Measurements from ENCODE around the gene CAMK1D.

CAMK1D gene

DNA sequence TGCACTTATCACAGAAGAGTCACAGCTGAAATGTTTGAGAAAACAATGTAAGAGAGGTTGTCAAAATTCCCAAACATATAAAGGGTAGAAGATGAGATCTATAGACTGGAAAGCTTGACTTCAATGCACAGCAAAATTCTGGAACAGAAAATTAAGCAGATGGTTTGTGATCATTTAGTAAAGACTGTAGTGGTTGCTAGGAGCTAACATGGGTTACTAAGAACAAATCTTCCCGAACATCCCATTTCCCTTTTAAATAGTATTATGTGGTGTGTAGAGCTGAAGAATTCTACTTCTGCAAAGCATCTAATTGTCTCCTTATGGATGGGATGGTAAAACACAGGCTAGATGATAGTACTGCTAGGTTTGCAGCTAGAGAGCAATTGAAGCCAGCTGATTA, 312.3 kb downstream of the CAMK1D start:
- no peak for DNase-seq

- no peak for DNase-seq
These were observed 314.5 kb downstream of the CAMK1D start for GRCh38 chr10:12663863-12664262.

DNA sequence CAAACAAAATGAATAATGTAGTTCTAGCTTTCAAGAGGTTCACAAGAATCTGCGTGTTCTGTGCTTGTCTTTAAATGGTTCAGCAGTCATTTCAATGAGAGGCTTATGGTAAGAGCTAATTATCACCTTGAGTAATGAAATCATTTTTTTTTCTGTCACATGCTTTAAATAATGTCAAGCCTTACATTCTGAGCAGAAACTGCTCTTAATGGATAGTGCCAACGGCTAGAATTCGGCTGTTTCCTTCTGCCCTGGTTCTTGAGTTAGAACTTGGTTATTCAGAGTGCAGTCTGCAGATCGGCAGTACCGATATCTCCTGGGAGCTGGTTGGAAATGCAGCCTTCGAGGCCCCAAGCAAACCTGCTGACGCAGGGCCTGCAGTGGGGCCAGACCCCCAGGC, 316.2 kb downstream of the CAMK1D start:
- no peak for DNase-seq

DNA sequence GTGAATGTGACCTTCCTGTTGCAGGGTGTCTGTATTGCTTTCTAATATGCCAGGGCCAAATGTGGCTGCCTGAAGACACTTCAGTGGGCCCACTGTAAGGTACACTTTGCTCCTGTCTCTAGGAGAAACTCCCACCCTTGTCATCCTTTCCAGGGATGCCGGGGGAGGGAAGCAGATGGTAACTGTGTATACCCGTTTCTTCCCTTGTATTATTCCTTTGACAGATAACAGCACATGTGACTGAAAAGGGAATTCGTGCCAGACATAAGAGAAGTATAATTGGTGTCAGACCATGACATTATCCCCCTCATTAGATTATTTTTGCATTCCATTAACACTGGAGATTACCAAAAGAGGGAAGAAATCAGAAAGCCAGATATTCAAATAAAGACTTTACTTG, 317.7 kb downstream of the CAMK1D start:
- no peak for DNase-seq

DNA sequence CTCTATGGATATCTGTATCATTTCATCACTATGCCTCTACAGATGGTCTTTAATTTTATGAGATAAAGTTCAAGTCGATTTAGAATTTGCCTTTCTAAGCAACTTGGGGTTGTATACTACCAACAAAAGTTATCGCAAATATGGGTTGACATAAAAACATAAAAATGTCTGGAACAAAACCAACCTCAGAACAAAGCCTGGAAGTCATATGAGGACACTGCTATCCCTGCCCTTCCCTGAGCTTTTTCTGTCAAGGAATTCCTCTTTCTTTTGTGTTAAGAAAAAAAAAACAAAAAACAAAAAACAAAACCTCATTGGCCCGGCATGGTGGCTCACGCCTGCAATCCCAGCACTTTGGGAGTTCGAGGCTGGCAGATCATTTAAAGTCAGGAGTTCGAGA, 319.3 kb downstream of the CAMK1D start:
- no peak for DNase-seq

DNA sequence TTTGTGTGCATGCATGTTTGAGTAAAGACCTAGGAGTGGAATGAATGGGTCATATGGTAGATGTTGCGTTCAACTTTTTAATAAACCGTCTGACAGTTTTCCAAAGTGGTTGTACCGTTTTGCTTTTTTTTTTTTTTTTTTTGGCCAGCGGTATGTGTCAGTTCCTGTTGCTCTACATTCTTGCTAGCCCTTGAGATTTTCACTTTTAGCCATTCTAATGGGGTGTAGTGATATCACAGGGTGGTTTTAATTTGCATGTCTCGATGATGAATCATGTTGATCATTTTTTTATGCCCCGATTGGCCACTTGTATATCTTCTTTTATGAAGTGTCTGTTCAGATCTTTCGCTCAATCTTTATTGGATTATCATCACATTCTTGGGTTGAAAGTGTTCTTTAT, 320.7 kb downstream of the CAMK1D start:
- no peak for DNase-seq

DNA sequence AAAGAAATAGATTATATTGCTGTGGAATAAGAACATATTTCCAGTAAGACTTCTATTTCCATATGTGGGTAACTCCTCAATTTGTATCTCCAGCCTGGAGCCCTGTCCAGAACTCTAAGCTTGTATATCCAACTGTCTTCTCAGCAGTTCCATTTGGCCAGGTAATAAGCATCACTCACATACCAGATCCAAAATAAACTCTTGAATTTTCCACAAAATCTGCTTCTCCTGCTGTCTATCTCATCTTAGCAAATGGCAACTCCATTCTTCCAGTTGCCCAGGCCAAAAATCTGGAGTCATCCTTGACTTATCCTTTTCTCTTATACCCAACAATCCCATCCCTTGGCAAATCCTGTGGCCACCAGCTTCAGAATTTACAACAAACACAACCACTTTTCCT, 325.8 kb downstream of the CAMK1D start:
- DNase-seq = no peak

GRCh38 chr10:12679636-12680035, 330.3 kb downstream of the CAMK1D start:
- DNase-seq = no peak

DNA sequence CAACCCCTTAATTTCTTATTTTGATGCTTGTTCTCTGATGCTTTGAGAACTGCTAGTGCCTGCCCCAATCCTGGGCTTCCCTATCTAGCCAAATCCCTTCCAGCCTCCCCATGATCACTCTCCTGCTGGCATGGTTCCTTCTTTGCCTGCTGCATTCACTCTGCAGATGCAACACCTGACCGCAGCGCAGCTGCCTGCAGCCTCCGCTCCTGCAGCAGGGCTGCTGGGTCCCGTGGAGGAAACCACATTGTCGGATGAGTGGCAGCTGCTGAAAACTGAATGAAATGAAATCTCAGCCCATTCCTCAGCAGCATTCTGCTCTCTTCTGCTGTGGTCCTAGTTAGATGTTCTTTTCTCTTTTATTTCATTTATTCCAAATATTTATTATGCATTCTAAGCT, 331.9 kb downstream of the CAMK1D start:
- DNase-seq = no peak

DNA sequence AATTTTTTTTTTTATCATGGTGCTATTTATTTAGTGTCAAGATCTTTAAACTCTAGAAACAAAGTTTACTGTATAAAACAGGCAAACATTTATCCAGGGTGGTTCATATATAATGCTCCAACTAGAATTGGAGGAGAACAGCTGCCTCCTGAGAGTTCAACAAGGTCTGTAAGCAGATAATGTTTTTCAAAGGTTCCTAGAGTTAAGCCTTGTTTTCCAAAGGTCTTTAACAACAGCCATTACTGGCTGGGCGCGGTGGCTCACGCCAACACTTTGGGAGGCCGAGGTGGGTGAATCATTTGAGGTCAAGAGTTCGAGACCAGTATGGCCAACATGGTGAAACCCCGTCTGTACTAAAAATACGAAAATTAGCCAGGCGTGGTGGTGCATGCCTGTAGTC, 335.4 kb downstream of the CAMK1D start:
- no peak for DNase-seq

GRCh38 chr10:12685261-12686058, 336.1 kb downstream of the CAMK1D start:
- no peak for DNase-seq

DNA sequence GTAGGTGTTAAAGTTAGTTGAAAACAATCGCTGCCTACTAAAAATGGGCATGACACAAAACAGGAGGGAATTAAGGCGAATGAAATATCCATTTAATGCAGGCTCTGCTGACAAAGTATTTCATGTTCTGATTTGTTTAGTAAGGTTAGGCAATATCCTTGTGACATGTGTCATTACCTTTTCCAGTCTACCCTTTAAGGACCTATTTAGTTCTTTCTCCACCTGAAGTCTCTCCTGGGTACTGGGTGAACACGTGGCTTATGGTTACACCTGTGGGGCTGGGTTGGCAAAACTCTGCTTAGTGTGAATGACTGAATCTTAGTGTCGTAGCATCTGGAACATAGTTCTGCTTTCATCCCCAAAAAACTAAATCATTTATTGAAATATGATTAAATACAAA, 338.6 kb downstream of the CAMK1D start:
- no peak for DNase-seq

DNA sequence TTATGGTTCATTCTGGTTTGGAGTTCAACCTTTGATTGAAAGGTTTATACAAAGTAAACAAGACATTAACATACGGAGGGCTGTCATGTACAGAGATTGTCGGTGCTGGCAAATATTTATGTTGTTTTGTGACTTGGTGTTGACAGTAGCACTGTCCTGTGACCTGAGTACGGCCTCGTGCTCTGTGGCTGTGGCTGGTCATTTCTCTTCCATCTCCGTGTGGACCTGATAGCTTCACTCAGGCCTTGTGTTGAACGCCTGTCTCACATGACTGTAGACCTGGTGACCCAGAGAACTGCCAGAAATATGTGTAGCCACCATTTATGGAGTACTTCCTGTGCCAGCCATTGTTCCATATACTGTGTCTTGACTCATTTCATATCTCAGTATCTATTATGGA, 340.5 kb downstream of the CAMK1D start:
- no peak for DNase-seq

DNA sequence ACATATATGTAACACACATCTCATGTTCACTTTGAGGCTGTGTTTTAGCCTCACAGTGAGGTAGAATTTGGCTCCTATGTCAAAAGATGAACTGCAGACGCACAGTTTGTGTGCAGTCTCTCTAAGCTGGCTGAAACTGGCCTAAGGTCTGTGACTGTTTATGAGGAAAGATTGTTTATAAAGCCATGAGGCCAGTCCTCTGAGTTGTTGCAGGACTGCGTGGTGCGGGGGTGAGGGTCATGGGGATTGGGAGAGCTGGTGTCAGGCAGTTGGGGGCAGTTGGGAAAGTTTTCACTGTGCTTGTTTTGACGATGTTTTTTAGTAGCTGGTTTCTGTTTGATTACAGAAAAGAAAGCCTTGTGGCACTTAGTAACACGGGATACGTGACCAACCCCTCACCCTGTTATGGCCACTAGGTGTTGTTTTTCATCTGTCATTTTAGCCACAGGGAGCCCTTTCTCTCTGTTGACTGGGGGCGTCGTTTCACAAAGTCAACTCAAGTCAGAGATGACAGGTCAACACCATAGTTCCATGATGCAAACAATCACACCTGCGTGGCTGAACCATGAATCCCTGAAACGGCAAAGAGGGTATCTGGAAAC, 341.3 kb downstream of the CAMK1D start:
- DNase-seq = no peak

GRCh38 chr10:12691596-12691995, 342.2 kb downstream of the CAMK1D start:
- DNase-seq = no peak

GRCh38 chr10:12697764-12698163, 348.4 kb downstream of the CAMK1D start:
- no peak for DNase-seq

DNA sequence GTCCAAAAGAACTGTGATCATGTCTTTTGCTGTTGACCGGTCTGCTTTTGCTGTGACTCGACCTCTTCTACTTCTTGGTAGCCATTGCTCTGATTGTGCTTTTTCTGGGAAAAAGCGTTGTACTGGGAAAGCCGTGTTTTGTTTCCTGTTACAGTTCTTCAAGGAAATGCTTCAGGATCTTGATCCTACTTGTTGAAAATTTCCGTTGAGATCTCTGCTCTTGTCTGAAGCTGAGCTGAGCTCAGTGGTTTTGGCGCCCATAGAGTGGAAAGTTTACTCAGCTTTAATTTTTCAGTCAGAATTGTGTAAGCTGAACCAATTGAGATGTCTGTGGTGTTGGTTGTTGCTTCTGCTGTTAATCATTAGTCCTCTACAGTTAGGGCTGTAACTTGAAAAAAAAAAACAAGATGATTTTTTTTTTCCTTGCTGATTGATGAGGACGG, 349.9 kb downstream of the CAMK1D start:
- DNase-seq = no peak

GRCh38 chr10:12699781-12700556, 350.6 kb downstream of the CAMK1D start:
- DNase-seq = no peak

DNA sequence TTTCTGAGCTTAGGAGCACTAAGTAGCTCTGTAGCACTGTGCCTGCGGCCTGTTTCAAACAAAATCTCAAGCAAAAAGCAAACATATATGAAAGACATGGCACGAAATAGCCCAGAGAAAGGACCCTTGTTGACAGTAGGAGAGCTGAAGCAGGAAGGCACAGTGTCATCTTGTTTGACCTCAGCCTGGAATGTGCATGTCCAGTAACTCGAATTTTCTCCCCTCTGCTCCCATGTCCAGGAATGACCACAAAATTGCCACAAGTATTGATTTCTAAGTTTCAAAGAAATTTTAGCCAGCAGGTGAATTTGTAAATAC, 351.2 kb downstream of the CAMK1D start:
- no peak for DNase-seq

GRCh38 chr10:12701696-12702095, 352.3 kb downstream of the CAMK1D start:
- DNase-seq = no peak

DNA sequence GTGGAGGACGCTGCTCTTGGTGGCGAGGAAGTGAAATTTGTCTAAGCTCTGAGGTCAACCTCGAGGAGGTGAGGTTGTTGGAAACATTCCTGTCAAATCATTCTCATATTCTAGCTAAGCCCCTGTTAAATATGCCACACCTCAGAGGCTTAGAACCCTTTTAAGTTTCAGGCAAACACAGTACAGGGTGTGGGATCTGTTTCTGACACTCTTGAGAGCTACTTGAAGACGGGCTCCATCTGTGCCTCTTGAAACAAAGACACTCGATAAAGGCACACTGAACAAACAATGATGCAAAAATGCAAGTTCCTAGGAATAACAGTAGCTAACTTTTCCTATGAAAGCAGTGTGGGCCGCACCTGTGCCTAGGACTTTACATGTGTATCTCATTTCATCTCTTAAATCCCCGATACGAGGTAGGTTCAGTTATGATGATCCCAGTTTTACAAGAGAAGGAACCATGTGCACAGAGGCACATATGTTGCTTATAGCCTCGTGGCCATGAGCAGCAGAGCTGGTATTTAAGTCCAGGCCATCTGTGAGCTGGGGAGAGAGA, 352.9 kb downstream of the CAMK1D start:
- DNase-seq = no peak

DNA sequence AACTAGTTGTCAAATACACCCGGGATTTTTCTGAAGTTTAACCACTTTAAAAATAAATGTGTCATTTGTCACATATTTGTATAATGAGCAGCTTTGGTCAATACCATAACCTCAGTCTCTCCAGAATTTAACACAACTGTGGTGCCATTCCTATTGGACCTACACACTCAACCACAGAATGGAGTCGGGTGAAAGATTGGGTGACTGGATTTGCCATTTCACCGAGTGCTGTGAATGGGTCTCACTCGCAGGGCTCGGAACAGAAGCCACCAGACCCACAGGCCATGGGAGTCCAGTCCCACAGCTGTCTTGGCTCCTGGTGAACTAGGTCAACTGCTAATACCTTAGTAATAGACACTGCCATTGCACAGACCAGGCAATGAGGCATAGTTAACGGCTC, 353.8 kb downstream of the CAMK1D start:
- DNase-seq = no peak

DNA sequence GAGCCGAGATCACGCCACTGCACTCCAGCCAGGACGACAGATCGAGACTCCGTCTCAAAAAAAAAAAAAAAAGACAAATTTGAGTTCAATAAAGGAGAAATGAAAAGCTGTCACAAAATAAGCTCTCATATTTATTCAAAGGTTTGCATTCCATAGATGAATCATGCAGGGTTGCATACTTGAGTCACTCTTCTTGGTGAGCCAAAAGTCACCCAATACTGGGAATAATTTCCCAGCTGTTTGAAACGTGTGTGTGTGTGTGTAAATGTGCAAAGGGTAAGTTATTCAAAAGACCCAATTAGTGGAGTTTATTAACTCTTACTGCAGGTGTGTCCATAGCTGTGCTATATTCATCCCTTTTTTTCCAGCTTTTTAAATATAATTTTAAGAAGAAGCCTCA, 354.5 kb downstream of the CAMK1D start:
- DNase-seq = no peak

DNA sequence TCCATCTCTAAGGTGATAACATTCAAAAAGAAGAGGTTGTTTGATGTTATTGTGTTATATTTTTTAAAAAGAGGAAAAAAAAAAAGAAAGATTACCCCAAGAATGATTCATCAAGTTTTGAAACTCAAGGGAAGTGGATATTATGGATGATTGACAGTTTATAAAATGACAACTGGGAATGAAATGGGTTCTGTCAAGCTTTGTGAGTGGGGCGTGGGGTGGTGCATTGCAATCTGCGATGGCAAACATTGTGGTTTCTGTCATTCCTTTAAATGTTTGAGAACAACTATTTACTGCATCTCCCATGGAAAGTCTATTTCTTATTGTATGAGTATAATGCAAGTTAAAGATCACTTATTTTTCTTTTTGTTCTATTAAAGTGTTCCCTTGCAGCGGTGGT, 355.1 kb downstream of the CAMK1D start:
- no peak for DNase-seq

Measured in stimulated activated naive CD4-positive, alpha-beta T cell (primary cell).